LoVo (cell line): Measurements from ENCODE around the gene DPP10.

ENCODE experiments used
- DNase-seq: peaks from one replicate; pipeline ENCODE4 v3.0.0-alpha.2; 2016; ENCODE audit warnings: low spot score

Gene DPP10

GRCh38 chr2:115568643-115569042 is 1126.2 kb downstream of the DPP10 start:
- DNase-seq, result no peak

GRCh38 chr2:115569547-115569946 is 1127.1 kb downstream of the DPP10 start:
- no peak for DNase-seq

GRCh38 chr2:115572746-115573145 is 1130.3 kb downstream of the DPP10 start:
- no peak for DNase-seq

- no peak for DNase-seq
Observed at GRCh38 chr2:115573756-115574155, 1131.3 kb downstream of the DPP10 start.

- DNase-seq, result no peak
Observed at GRCh38 chr2:115574667-115575066, 1132.2 kb downstream of the DPP10 start.

- no peak for DNase-seq
Observed at GRCh38 chr2:115580784-115581183, 1138.3 kb downstream of the DPP10 start.

GRCh38 chr2:115584507-115584906 is 1142.1 kb downstream of the DPP10 start:
- no peak for DNase-seq

GRCh38 chr2:115596659-115597375 is 1154.4 kb downstream of the DPP10 start:
- DNase-seq, result no peak

- no peak for DNase-seq
Observed at GRCh38 chr2:115603285-115603684, 1160.8 kb downstream of the DPP10 start.

- no peak for DNase-seq
Observed at GRCh38 chr2:115606350-115606749, 1163.9 kb downstream of the DPP10 start.

- DNase-seq, result no peak
Observed at GRCh38 chr2:115609978-115610377, 1167.5 kb downstream of the DPP10 start.

- DNase-seq, result no peak
Observed at GRCh38 chr2:115610888-115611287, 1168.4 kb downstream of the DPP10 start.

- no peak for DNase-seq
Observed at GRCh38 chr2:115624332-115624731, 1181.9 kb downstream of the DPP10 start.

- no peak for DNase-seq
Observed at GRCh38 chr2:115634578-115634977, 1192.1 kb downstream of the DPP10 start.

GRCh38 chr2:115635430-115635829 is 1193.0 kb downstream of the DPP10 start:
- no peak for DNase-seq

GRCh38 chr2:115649731-115650130 is 1207.3 kb downstream of the DPP10 start:
- DNase-seq, result no peak

GRCh38 chr2:115650827-115651226 is 1208.4 kb downstream of the DPP10 start:
- DNase-seq, result no peak

- no peak for DNase-seq
Observed at GRCh38 chr2:115652652-115653051, 1210.2 kb downstream of the DPP10 start.

GRCh38 chr2:115654362-115654761 is 1211.9 kb downstream of the DPP10 start:
- no peak for DNase-seq

- no peak for DNase-seq
Observed at GRCh38 chr2:115678129-115678528, 1235.7 kb downstream of the DPP10 start.

- no peak for DNase-seq
Observed at GRCh38 chr2:115684345-115684744, 1241.9 kb downstream of the DPP10 start.

GRCh38 chr2:115691409-115691808 is 1249.0 kb downstream of the DPP10 start:
- DNase-seq, result no peak

GRCh38 chr2:115694651-115695050 is 1252.2 kb downstream of the DPP10 start:
- DNase-seq, result no peak

- no peak for DNase-seq
Observed at GRCh38 chr2:115733190-115733775, 1290.8 kb downstream of the DPP10 start.
